MM.1S (cell line): ENCODE measurements around the gene UNC13C.

Experiments
- EZH2phosphoT487 ChIP-seq: fragments of 300-600 bp; sonication (generic); IDR thresholded peaks from 2 replicates; pipeline ENCODE4 v1.6.1; 2018; ENCODE audit warnings: antibody characterized with exemption, low read length
- TF ChIP-seq, protein P1 (sequence below): fragments of 300-600 bp; sonication (generic); IDR thresholded peaks from 2 replicates; pipeline ENCODE4 v1.5.1; 2016; ENCODE audit warnings: antibody characterized with exemption, low read length, mixed read lengths

DNA sequence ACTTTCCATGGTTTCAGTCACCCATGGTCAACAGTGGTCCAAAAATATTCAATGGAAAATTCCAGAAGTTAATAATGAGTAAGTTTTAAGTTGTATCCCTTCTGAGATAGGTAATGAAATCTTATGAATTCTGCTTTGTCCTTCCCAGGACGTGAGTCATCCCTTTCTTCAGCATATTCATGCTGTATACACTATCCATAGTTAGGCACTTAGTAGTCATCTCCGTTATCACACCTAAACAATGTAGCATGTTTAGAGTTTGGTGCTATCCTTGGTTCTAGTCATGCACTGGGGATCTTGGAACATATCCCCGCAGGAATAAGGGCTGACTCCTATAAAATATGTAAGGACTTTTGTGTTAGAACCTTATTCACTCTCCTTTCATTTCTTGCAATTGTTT is 153.2 kb downstream of the UNC13C start:
- TF ChIP-seq, protein P1, sequence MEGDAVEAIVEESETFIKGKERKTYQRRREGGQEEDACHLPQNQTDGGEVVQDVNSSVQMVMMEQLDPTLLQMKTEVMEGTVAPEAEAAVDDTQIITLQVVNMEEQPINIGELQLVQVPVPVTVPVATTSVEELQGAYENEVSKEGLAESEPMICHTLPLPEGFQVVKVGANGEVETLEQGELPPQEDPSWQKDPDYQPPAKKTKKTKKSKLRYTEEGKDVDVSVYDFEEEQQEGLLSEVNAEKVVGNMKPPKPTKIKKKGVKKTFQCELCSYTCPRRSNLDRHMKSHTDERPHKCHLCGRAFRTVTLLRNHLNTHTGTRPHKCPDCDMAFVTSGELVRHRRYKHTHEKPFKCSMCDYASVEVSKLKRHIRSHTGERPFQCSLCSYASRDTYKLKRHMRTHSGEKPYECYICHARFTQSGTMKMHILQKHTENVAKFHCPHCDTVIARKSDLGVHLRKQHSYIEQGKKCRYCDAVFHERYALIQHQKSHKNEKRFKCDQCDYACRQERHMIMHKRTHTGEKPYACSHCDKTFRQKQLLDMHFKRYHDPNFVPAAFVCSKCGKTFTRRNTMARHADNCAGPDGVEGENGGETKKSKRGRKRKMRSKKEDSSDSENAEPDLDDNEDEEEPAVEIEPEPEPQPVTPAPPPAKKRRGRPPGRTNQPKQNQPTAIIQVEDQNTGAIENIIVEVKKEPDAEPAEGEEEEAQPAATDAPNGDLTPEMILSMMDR = no peak
- no peak for TF ChIP-seq EZH2phosphoT487
